HG02678 (cell line): ENCODE measurements around the gene CASZ1.

Experiments used
- ATAC-seq: cut with Tn5 transposase; IDR thresholded peaks from one replicate; pipeline ENCODE4 v1.9.1; 2021; ENCODE audit warnings: mild to moderate bottlenecking, moderate library complexity; ENCODE audit not compliant: unreplicated experiment

CASZ1 gene

GRCh38 chr1:10615332-10615731, 181.1 kb downstream of the CASZ1 start:
- ATAC-seq, result no peak

GRCh38 chr1:10614377-10615225, 181.8 kb downstream of the CASZ1 start:
- no peak for ATAC-seq

GRCh38 chr1:10613861-10614260, 182.6 kb downstream of the CASZ1 start:
- ATAC-seq, result no peak

GRCh38 chr1:10613340-10613739, 183.1 kb downstream of the CASZ1 start:
- no peak for ATAC-seq

- ATAC-seq, result no peak
Measured at GRCh38 chr1:10612436-10613160, 183.8 kb downstream of the CASZ1 start.

GRCh38 chr1:10610901-10611600, 185.4 kb downstream of the CASZ1 start:
- ATAC-seq, result no peak

GRCh38 chr1:10608690-10609089, 187.8 kb downstream of the CASZ1 start:
- ATAC-seq, result no peak

- no peak for ATAC-seq
Measured at GRCh38 chr1:10607228-10607627, 189.2 kb downstream of the CASZ1 start.

GRCh38 chr1:10606064-10606463, 190.4 kb downstream of the CASZ1 start:
- ATAC-seq, result no peak

GRCh38 chr1:10604966-10605365, 191.5 kb downstream of the CASZ1 start:
- no peak for ATAC-seq

GRCh38 chr1:10602936-10603335, 193.5 kb downstream of the CASZ1 start:
- no peak for ATAC-seq

GRCh38 chr1:10601342-10602070, 194.9 kb downstream of the CASZ1 start:
- no peak for ATAC-seq

- ATAC-seq, result no peak
Measured at GRCh38 chr1:10599194-10599861, 197.1 kb downstream of the CASZ1 start.

GRCh38 chr1:10598389-10598702, 198.1 kb downstream of the CASZ1 start:
- no peak for ATAC-seq

- no peak for ATAC-seq
Measured at GRCh38 chr1:10597492-10598388, 198.7 kb downstream of the CASZ1 start.

- ATAC-seq, result no peak
Measured at GRCh38 chr1:10596780-10597179, 199.7 kb downstream of the CASZ1 start.

- no peak for ATAC-seq
Measured at GRCh38 chr1:10594595-10595223, 201.7 kb downstream of the CASZ1 start.

- ATAC-seq, result no peak
Measured at GRCh38 chr1:10593750-10594149, 202.7 kb downstream of the CASZ1 start.

- no peak for ATAC-seq
Measured at GRCh38 chr1:10592373-10592772, 204.1 kb downstream of the CASZ1 start.
